GM12892 (cell line): ENCODE results near the gene NFATC4.

Experiments used
- POLR2A ChIP-seq: IDR thresholded peaks from 2 replicates; pipeline ENCODE4 v1.6.1; 2011; ENCODE audit warnings: low read depth, low read length, control low read depth
- POLR2AphosphoS5 ChIP-seq: IDR thresholded peaks from 2 replicates; pipeline ENCODE4 v1.6.1; 2011; ENCODE audit warnings: low read depth, low read length, control low read depth
- TAF1 ChIP-seq: IDR thresholded peaks from 2 replicates; pipeline ENCODE4 v1.6.1; 2011; ENCODE audit warnings: low read depth, mild to moderate bottlenecking, control low read depth, low read length, borderline replicate concordance

GRCh38 chr14:24426912-24427536, 59.0 kb downstream of the NFATC4 start:
- TF ChIP-seq POLR2A (no peak), POLR2AphosphoS5 (no peak), TAF1 (no peak)
